Measurements from ENCODE around the gene DONSON.

DNA sequence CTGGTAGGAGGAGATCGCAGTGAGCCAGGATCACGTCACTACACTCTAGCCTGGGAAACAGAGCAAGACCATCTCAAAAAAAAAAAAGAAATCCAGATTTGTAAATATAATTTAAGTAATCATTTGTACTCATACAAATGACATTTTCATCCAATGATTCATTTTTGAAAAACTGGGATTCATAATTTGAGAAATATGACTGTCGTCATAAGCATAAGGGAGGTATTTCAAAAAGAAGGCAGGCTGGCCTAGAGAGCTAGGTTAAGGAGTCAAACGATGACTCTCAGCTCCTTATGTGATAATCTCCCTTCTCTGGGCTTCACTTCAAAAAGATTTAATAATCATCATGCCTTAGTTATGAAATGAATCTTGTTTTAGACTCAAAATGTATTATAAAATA is 48.9 kb downstream of the DONSON start:
- TF ChIP-seq CTCF (IDR thresholded peaks at IDR 0.05) (no peak), POLR2A (IDR thresholded peaks at IDR 0.05) (no peak)

Measured in heart left ventricle (tissue), 13 donors.